Measurements from ENCODE around the gene ALDH1A3.

The ALDH1A3 gene

DNA sequence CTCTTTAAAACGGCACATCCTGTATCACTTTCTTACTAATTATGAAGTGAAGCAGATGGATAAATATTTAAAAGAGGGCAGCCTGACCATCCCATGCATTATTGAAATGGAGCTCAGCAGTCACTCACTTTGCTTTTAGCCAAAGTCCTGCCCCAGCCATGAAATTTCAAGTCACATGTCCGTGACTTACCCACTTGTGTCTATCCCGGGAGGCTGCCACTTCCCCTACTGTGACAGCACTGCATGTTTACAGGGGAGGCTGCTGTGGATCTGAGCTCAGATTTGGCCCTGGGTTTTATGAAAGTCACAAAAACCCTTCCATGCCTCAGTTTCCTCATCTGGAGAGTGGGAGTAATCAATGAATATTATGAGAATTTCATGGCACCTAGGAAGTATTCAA is 21.7 kb downstream of the ALDH1A3 start:
- no peaks in the 10 kb centered on the region for H3K9me3 ChIP-seq (ENCODE audit: control insufficient read depth, low read length)
- no peak overlapping the region for H3K27ac ChIP-seq
- no peaks in the 10 kb centered on the region for H3K4me1 ChIP-seq
- TF ChIP-seq, protein P1, sequence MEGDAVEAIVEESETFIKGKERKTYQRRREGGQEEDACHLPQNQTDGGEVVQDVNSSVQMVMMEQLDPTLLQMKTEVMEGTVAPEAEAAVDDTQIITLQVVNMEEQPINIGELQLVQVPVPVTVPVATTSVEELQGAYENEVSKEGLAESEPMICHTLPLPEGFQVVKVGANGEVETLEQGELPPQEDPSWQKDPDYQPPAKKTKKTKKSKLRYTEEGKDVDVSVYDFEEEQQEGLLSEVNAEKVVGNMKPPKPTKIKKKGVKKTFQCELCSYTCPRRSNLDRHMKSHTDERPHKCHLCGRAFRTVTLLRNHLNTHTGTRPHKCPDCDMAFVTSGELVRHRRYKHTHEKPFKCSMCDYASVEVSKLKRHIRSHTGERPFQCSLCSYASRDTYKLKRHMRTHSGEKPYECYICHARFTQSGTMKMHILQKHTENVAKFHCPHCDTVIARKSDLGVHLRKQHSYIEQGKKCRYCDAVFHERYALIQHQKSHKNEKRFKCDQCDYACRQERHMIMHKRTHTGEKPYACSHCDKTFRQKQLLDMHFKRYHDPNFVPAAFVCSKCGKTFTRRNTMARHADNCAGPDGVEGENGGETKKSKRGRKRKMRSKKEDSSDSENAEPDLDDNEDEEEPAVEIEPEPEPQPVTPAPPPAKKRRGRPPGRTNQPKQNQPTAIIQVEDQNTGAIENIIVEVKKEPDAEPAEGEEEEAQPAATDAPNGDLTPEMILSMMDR (IDR thresholded peaks at IDR 0.05), result no peak
- H3K4me2 ChIP-seq (ENCODE audit: low read length), result no peak overlapping the region
- H3K79me2 ChIP-seq, result no peaks in the 10 kb centered on the region
- H3K9ac ChIP-seq, result no peak overlapping the region
- H3K4me3 ChIP-seq (ENCODE audit: low read depth, low read length), result no peak overlapping the region
- no peaks in the 10 kb centered on the region for H3K36me3 ChIP-seq (ENCODE audit: control insufficient read depth, insufficient read depth, low read length)
- no peaks in the 10 kb centered on the region for H3K27me3 ChIP-seq (ENCODE audit: control insufficient read depth, insufficient read depth, low read length)
- no peak overlapping the region for H2AFZ ChIP-seq

DNA sequence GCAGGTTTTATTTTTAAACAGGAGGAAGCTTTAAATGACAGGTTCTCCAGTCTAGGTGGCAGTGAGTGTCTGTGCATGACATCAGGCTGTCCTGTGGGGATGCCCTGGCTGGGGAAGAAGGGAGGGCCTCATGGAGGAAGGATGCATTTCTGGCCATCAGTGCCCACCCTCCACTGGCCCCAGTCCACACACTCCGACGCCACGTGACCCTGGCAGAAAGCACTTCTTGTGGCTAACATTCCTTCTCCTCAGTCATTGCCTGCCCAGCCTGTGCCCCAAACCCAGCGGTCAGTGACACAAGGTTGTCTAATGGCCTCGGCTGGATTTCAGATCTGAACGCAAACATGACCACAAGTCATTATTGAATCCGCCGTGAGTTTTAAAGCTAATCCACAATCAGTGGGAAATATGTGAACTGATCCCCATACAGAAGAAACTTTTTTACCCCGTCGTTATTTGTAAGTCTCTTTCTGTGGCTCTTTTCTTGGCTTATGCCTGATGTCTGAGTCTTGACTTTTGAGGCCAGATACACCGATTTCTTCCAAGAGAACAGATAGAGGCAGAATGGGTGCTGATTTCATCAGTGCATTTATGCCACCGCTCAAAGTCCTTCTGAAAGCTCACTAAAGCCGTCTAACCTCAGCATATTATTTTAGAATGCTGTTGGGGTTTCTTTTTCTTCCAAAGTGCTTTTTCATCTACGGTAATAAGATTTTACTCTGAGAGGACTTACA is 22.2 kb downstream of the ALDH1A3 start:
- Histone ChIP-seq H3K4me3 (ENCODE audit: low read depth, low read length) (no peak overlapping the region), H3K79me2 (no peaks in the 10 kb centered on the region)

DNA sequence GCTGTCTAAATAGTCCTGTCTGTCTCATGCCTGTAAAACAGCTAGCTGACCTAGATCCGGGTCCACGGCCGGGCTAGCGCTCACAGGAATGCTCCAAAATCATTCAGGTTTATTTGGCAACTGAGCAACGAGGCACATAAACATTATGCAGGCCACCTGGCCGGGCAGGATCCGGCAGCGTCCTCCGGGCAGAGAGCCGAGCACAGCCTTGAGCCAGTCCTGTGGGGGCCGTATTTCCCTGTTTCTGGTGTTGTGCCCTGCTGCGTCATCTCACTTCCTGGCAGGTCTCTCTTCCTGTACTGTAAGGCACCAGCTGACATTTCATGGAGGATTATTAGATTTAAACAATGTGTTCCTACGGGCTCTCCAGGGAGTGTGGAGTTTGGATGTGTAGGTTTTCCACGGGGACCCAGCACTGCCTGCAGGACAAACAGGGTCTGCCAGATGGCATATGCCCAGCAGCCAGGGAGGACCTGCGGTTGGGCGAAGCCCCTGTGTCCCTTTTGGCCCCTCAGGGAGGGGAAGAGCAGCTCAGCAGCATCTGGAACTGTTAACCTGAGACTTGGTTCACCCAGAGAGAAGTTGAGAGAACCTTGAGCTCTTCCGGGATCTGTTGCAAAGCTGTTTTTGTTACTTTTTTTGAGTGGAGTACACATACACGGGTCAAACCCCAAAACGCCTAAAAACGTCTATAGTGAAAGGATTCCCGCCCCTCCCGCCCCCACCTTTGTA is 23.0 kb downstream of the ALDH1A3 start:
- Histone ChIP-seq H3K9ac (no peak overlapping the region), H2AFZ (no peak overlapping the region), H3K9me3 (ENCODE audit: control insufficient read depth, low read length) (no peaks in the 10 kb centered on the region), H3K27ac (no peak overlapping the region), H3K36me3 (ENCODE audit: control insufficient read depth, insufficient read depth, low read length) (no peaks in the 10 kb centered on the region), H3K4me1 (no peaks in the 10 kb centered on the region), H3K4me2 (ENCODE audit: low read length) (no peak overlapping the region), H3K4me3 (ENCODE audit: low read depth, low read length) (no peak overlapping the region), H3K79me2 (no peaks in the 10 kb centered on the region), H3K27me3 (ENCODE audit: control insufficient read depth, insufficient read depth, low read length) (no peaks in the 10 kb centered on the region)
- TF ChIP-seq, protein P1 (IDR thresholded peaks at IDR 0.05), result no peak

More for the DNA sequence above, 22.2 kb downstream of the ALDH1A3 start:
- no peaks in the 10 kb centered on the region for H3K4me1 ChIP-seq
- no peaks in the 10 kb centered on the region for H3K36me3 ChIP-seq (ENCODE audit: control insufficient read depth, insufficient read depth, low read length)
- peak overlapping the region; percentile 15 for H3K27ac ChIP-seq
- H3K27me3 ChIP-seq (ENCODE audit: control insufficient read depth, insufficient read depth, low read length), result no peaks in the 10 kb centered on the region
- no peak overlapping the region for H3K4me2 ChIP-seq (ENCODE audit: low read length)
- H3K9me3 ChIP-seq (ENCODE audit: control insufficient read depth, low read length), result no peaks in the 10 kb centered on the region
- TF ChIP-seq, protein P1 (IDR thresholded peaks at IDR 0.05), result no peak
- H3K9ac ChIP-seq, result no peak overlapping the region
- H2AFZ ChIP-seq, result no peak overlapping the region

DNA sequence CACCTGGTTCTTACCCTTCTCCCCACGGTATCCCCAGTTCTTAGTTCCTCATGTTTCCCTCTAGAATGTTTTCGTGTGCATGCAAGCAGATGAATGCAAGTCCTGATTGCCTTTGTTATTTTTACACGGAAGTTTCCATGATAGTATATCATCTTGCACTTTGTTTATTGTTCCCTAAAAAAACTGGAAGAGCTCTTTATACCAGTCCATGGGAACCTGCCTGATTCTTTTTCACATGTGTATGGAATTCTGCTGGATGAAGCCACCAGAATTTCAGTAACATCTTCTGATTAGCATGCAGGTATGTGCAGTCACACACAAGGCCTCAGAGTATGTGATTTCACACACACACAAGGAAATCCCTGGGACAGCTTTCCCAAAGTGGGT is 23.5 kb downstream of the ALDH1A3 start:
- Histone ChIP-seq H2AFZ (no peak overlapping the region), H3K4me1 (no peaks in the 10 kb centered on the region), H3K9me3 (ENCODE audit: control insufficient read depth, low read length) (no peaks in the 10 kb centered on the region), H3K36me3 (ENCODE audit: control insufficient read depth, insufficient read depth, low read length) (no peaks in the 10 kb centered on the region), H3K27ac (no peak overlapping the region), H3K4me3 (ENCODE audit: low read depth, low read length) (no peak overlapping the region), H3K27me3 (ENCODE audit: control insufficient read depth, insufficient read depth, low read length) (no peaks in the 10 kb centered on the region), H3K79me2 (no peaks in the 10 kb centered on the region), H3K4me2 (ENCODE audit: low read length) (no peak overlapping the region), H3K9ac (no peak overlapping the region)
- TF ChIP-seq, protein P1 (IDR thresholded peaks at IDR 0.05), result no peak
